Hematopoietic multipotent progenitor cell treated with erythropoietin and hydrocortisone succinate and interleukin-3 and kit ligand, for 4 days (in vitro differentiated cells): ENCODE measurements around the gene MOSPD3.

Source experiments
- DNase-seq: peaks from one replicate; pipeline ENCODE4 v3.0.0-alpha.2; 2015

MOSPD3 gene

DNA sequence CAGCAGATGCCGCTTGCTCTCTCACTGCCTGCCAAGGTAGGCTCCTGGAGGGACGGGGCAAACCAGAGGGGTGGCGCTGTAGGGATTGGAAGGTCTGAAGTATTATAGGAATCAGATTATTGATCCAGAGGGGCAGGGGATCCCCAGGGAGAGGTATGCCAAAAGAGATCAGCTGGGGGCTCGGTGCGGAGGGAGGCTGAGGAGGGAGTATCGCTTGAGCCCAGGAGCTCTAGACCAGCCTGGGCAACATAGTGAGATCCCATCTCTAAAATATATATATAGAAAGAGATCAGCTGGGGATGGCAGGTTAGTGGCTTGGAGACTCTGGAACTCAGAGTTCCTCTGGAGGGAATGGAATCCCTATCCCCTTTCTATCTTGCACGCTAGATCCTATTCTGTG, 17.2 kb upstream of the MOSPD3 start:
- no peak for DNase-seq

DNA sequence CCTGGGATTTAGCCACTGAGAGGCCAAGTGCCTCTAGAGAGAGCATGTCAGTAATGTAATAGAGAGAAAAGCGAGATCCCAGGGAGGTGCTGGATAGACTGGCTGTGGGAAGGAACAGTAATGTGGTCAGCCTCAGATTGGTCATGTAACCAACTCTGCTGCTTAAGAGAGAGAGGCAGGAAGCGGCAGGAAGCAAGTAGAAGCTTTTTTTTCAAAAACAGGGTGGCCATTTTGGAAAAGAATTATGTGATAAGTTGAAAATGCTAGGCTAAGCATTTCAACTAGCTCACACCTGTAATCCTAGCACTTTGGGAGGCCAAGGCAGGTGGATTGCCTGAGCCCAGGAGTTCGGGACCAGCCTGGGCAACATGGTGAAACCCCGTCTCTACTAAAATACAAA, 13.9 kb upstream of the MOSPD3 start:
- DNase-seq: peak; percentile 63

DNA sequence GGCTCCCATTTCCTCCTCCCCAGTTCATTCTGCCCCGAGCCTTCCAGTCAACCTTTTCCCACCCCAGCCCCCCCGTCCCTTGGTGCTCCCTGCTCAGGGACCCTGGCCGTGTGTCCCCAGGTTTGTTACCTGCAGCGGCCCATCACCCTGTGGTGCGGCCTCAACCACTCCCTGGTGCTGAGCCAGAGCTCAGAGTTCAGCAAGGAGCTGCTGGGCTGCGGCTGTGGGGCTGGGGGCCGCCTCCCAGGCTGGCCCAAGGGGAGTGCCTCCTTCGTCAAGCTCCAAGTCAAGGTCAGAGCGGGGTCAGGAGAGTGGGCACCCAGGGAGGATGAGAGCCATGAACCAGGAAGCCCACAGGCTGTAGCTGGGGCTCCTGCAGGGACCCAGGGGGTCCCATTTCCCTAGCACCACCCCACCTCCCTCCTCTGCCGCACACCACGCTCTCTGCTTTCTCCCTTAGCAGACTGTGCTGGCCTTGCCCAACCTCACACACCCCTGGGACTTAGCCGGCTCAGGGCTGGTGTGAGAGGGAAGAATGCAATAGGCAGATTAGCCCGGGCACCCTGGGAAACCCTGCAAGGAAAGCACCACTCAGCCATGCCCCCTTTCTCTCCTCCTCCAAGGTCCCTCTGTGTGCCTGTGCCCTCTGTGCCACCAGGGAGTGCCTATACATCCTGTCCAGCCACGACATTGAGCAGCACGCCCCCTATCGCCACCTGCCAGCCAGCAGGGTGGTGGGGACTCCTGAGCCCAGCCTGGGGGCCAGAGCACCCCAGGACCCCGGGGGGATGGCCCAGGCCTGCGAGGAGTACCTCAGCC, 12.2 kb upstream of the MOSPD3 start:
- DNase-seq: no peak

DNA sequence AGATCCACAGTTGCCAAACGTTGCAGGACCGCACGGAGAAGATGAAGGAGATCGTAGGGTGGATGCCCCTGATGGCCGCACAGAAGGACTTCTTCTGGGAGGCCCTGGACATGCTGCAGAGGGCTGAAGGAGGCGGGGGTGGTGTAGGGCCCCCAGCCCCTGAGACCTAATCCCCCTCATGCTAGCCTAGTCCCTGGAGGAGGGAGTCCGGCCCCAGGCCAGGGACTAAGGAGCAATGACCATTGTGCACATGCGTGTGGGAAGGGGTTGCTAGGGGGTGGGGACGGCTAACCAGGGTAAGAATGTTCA, 11.7 kb upstream of the MOSPD3 start:
- DNase-seq: no peak

DNA sequence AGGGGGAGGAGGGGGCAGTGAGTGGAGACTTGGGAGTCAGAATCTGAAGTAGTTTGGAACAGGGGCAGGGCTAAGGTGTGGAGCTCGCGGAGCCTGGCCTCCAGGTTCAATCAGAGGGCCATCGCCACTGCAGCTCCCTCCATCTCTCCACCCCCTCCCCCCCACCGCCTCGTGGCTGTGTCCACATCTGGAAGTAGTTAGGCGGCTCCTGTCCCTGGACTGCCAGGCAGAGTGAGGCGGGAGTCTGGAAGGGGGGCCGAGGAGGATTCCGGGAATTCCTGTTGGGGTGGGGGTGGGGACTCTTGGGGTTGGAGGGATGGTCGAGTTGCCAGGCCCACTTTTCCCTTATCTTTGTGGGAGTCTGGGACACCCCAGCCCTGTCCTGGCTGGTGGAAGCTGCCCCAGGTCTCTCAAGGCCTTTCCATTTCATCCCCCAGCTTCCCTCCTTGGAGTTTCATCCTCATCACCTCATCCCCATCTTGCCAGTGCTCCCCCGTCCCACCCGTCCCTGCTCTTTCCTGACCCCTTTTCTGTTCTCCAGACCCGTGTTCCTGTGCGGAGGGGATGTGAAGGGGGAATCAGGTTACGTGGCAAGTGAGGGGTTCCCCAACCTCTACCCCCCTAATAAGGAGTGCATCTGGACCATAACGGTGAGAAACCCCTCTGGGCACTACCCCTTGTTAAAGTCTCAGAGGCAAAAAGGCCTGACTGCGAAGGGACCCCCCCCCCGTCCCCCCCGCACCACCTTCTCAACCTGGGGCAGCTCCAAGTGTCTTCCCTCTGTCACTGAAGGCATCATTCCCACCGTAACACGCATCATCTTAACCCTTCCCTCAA, 9.2 kb upstream of the MOSPD3 start:
- DNase-seq: no peak

DNA sequence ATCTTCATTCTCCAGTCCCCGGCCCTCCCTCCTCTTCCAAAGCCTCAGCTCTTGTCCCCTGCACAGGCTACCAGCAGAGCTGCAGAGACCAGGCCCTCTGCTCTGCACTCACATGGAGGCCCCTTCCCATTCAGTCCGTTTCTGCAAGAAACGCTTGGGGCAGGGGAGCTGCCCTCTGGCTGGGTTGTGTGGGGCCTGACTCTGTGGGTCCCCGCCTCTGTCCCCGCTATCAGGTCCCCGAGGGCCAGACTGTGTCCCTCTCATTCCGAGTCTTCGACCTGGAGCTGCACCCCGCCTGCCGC, 8.7 kb upstream of the MOSPD3 start:
- DNase-seq: no peak

DNA sequence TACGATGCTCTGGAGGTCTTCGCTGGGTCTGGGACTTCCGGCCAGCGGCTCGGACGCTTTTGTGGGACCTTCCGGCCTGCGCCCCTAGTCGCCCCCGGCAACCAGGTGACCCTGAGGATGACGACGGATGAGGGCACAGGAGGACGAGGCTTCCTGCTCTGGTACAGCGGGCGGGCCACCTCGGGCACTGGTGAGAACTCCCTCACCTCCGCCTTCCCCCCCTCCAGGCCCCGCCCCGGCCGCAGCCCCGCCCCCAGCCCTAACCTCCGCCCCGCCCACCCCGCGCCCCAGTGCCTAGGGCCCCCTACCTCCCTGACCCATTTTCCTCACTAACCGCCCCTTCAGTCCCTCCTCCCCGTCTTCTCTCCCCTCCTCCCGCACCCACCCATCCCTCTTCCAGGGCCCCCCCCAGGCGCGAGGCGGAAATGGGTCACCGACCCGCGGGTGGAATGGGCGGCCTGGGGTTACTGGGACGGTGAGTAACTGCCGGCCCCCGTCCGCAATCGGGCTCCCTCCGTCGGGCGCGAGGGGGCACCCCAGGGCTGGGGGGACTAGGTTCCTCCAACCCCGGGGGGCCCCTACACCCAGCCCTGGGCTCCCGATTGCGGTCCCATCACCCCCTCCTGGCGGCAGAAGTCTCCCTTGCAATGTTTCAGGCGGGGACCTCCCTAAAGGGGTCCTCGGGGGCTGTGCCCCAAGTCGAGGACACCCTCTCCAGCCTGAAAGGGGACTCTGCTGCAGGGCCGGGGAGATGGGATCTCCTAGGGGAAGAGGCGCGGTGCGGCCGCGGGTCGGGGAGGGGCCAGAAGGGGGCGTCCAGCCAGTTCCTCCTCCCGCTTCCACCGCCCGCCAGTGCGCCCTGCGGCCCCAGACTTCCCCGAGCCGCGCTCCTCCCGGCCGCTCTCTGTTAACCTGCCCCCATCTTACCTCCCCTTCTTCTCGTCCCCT, 8.0 kb upstream of the MOSPD3 start:
- peak; percentile 91 for DNase-seq

DNA sequence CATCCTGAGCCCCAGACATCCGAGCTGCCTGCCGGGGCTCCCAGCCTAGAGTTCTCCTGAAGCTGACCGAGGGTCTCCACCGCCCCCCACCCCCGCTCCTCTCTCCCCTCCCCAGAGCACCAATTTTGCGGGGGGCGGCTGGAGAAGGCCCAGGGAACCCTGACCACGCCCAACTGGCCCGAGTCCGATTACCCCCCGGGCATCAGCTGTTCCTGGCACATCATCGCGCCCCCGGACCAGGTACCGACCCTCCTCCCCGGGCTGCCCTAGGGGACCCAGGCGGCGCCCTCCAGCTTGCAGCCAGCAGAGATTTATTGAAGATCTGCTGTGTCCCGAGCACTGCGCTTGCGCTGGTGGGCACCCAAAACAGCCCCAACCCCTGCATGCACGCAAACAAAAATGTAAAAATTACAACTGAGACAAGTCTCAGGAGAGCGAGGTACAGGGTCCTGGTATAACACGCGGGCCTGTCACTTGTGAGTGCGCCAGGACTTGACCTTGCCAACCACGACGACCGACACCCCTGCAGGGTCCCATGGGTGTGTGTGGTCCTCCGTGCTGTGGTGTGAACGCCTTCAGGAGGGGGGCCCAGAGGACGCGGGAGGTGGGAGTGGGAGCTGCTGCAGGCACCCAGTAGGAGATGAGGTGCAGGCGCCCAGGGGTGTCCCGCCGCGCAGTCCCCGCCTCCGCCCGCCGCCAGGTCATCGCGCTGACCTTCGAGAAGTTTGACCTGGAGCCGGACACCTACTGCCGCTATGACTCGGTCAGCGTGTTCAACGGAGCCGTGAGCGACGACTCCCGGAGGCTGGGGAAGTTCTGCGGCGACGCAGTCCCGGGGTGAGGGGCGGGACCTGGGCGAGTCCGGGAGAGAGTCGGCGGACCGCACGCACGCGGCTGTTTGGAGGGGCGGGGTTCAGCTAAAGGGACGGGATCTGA, 7.1 kb upstream of the MOSPD3 start:
- DNase-seq: peak; percentile 75

DNA sequence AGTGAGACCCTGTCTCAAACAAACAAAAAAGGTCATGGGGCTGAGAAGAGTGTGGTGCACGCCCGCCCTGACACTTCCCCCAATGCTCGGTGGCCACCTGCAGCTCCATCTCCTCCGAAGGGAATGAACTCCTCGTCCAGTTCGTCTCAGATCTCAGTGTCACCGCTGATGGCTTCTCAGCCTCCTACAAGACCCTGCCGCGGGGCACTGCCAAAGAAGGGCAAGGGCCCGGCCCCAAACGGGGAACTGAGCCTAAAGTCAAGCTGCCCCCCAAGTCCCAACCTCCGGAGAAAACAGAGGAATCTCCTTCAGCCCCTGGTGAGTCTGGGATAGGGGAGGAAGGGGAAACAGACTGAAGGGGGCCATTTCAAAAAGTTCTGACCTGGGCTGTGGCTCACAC, 6.0 kb upstream of the MOSPD3 start:
- DNase-seq: no peak

DNA sequence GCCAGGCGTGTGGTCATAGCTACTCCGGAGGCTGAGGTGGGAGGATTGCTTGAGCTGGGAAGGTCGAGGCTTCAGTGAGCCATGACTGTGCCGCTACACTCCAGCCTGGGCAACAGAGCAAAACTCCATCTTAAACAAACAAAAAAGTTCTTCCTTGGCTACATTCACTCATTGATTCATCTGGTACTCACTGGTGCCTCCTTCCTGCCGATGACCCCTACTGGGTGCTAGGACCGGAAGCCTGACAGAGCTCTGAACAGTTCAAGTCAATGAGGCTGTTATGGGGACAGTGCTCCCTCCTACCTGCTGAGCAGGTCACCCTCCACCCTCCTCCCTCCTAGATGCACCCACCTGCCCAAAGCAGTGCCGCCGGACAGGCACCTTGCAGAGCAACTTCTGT, 5.2 kb upstream of the MOSPD3 start:
- DNase-seq: no peak

DNA sequence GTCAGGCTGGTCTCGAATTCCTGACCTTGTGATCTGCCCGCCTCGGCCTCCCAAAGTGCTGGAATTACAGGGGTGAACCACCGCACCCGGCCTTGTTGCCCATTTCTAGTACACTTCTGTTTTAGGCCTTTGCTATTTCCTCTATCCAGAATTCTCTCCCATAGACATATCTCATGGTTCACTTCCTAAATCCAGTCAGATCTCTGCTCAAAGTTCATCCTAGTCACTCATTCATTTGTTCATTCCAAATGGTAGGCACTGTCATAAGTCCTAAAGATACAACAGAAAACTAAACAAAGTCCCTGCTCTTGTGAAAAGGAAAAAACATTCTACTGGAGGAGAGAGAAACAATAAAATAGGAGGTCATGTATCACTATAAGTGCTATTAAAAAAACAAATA, 2.4 kb upstream of the MOSPD3 start:
- no peak for DNase-seq

DNA sequence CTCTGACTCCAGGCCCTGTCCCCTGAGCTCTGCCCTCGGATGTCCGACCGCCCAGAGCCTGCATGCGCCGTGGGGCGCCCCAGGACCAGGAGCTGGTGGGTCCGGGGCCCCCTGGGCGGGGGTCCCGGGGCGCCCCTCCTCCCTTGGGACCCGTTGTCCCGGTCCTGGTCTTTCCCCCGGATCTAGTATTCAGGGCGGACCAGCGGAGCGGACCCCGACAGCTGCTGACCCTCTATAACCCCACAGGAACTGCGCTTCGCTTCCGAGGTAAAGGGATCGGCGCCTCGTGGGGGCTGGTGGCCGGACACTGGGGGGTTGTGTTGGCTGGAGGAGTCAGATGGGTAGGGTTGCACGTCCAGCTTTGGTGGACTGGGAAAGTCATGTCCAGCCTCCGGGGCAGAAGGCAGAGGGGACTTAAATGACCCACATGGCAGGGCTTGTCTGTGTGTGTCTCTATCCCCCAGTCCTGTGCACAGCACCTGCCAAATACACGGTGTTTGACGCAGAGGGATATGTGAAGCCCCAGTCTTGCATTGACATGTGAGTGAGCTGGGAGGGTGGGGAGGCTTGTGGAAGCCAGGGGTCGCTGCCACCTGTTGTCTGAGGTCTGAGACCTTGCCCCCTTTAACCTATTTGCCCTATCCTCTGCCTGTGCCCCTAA, 520 bp downstream of the MOSPD3 start:
- DNase-seq: peak; percentile 69

DNA sequence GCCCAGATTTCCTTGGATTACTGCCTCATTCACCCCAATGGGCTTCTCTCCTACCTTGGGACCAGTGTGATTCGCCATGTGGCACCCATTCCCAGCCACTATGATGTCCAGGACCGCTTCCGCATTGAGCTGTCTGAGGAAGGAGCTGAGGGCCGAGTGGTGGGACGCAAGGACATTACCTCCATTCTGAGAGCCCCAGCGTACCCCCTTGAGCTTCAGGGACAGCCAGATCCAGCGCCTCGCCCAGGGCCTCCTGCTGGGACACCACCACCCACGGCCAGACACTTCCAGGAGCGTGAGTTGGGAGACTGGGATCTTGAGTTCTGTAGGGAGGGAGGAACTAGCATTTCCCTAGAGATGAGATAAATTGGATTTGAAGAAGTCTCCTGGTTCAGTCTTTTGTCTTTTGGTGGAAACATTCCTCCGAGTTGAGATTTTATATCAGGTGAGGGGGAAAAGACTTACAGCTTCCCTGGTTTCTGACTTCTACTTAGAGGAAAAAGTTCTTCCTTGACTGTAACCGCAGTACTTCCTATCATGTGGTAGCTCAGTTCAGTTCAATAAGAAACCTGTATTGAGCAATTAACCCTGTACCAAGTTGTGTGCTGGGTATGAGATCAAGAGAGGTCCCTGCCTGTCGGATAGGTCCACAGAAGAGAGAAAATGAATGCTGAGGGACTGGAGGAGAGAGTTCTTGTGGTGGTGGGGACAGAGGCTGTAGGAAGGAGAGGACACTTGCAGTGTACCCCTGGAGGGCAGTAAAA, 1.3 kb downstream of the MOSPD3 start:
- DNase-seq: peak; percentile 51

DNA sequence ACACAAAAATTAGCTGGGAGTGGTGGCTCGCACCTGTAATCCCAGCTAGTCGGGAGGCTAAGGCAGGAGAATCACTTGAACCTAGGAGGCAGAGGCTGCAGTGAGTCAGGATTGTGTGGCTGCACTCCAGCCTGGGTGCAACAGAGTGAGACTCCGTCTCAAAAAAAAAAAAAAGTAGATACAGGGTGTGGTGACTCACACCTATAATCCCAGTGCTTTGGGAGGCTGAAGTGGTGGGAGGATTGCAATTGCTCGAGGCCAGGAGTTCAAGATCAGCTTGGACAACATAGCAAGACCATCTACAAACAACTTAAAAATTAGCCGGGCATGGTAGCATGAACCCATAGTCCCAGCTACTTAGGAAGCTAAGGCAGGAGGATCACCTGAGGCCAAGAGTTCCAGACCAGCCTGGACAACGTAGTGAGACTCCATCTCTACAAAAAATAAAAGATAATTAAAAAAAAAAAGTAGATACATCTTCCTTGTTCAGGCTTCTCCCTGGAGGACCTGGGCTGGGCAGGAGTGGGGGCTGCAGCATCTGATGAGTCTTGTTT, 2.0 kb downstream of the MOSPD3 start:
- no peak for DNase-seq

DNA sequence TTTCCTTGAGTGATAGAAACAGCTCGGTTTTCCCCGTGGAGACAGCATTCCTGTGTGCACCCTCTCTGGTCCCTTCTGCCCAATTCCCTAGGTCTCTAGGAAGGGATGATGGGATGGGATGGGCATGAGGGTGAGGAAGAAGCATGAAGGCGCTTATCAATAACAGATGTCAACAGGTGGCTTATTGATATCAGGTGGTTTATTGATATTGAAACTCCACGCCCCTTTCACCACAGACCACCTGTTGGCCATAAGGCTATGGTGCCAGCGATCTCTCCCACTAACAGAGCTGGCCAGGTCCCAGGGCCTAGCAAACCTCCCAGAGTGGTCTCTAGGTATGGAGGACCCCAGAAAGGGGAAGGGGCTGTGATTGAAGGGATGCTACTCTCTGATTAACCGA, 7.9 kb downstream of the MOSPD3 start:
- no peak for DNase-seq

DNA sequence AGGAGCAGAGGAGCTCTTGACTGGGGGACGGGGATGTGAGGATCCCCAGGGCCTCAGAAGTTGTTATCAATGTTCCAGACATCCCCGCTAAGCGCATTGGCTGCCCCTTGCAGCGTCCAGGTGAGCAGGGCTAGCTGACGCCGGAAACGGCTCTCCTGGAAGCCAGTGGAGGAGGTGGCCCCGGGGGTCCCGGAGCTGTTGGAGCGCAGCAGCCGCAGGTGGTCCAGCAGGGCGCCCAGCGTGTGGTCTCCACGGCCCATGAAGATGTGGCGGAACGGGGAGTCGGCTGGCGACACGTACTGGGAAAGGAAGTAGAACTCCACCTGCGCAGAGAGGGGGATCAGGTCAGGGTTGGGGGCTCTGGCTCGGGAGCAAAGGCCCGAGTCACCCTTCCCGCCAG, 8.5 kb downstream of the MOSPD3 start:
- no peak for DNase-seq

DNA sequence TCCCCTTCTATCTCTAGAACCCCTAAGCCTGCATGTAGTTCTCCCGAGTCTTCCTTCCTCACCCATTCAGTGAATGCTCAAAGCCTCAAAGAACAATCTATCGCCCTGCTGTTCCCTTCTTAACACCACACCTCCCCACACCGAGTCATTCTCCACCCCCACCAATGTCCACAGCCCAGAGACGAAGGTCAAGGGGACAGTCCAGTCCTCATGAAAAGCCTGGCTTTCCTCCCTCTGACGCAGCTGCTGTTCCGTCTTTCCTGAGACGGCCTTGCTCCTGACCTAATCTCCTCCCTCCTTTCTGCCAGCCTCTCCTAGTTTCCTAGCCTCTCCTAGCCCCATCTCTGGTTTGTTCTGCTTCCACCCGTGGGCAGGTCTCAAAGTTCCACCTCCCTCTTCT, 9.2 kb downstream of the MOSPD3 start:
- no peak for DNase-seq

DNA sequence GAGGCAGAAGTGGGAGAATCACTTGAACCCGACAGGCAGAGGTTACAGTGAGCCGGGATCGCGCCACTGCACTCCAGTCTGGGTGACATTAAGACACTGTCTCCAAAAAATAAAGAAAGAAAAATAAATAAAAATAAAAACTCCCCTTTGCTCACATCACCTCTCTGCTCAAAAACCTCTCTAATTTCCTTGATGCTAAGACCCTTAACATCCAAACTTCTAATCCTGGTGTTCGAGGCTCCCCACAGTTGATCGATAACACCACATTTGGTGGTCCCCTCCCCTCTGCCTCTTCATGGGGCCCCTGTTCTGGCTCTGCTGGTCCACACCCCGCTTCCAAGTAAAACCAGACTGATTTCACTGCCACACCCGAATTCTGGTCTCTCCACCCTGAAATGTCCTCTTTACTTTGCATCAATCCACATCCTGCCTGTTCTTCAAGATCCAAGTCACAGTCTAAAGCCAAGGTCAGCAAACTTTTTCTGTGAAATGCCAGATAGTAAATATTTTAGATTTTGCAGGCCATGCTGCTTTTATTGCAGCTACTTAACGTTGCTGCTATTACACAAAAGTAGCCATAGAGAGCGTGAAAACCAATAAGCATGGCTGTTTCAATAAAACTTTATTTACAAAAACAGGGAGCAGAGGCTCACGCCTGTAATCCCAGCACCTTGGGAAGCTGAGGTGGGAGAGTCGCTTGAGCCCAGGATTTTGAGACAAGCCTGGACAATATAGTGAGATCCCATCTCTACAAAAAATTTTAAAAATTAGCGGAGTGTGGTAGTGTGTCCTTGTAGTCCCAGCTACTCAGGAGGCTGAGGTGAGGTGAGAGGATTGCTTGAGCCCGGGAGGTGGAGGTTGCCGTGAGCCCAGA, 11.8 kb downstream of the MOSPD3 start:
- DNase-seq: peak; percentile 90

DNA sequence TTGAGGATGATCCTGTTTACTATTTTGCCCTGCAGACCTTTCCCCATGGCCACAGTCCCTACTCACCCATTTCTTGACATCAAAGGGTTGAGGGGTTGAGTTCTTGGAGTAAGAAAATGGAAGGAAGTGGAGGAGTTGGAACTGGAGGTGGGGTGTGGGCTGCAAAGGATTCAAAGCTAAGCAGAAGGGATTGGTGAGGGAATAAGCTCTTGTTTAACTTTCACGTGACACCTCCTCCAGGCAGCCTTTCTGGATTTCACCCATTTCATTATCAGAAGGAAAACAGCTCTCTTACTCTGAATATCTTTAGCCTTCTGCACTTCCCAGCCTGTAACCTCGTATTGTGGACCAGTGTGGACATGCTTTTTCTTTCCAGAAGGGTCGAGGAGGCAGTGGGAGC, 13.7 kb downstream of the MOSPD3 start:
- DNase-seq: no peak
